IMR-90 (cell line): ENCODE data around the gene PPP3CB. TPM values are rescaled to one million over a fixed set of nuclear protein-coding genes. Genes with fewer than 3 reads are reported as not detected.

ENCODE experiments used
- ATAC-seq: fragments of 200-7000 bp; cut with Tn5 transposase; 2 replicates; pipeline ENCODE4 v1.9.1; 2020; ENCODE audit warnings: low read depth, mild to moderate bottlenecking, moderate library complexity
- BruUV-seq: library from RNA; stranded (reverse); fragments of 400-500 nt; replicated peaks from 2 replicates; lab custom pipeline; 2021; lab: Mats Ljungman, UMichigan
- CTCF ChIA-PET: fragments of 300-600 bp; formaldehyde crosslinking; extraction: SDS; loops from one replicate; lab custom pipeline; 2021; ENCODE audit warnings: antibody characterized with exemption; lab: Yijun Ruan, JAX
- POLR2A ChIA-PET: fragments of 300-600 bp; sonication (Branson Sonifier 250); formaldehyde crosslinking; loops from one replicate; lab custom pipeline; 2022; ENCODE audit warnings: antibody characterized with exemption; ENCODE audit not compliant: unreplicated experiment; lab: Charles Lee
- DNase-seq: peaks from one replicate; pipeline ENCODE4 v3.0.0; 2013
- H2AFZ ChIP-seq: replicated peaks from 2 replicates; pipeline ENCODE3; 2013; ENCODE audit warnings: low read length, mild to moderate bottlenecking; ENCODE audit not compliant: poor library complexity
- H2AK5ac ChIP-seq: 2 replicates; pipeline ENCODE4 v1.6.1; 2013; ENCODE audit warnings: low read depth, low read length, inconsistent platforms
- H2AK9ac ChIP-seq: replicated peaks from 2 replicates; pipeline ENCODE3; 2013; ENCODE audit warnings: mild to moderate bottlenecking, low read depth, low read length, moderate library complexity; ENCODE audit not compliant: poor library complexity
- H2BK120ac ChIP-seq: 2 replicates; pipeline ENCODE4 v1.6.1; 2013; ENCODE audit warnings: low read depth, low read length, inconsistent platforms
- H2BK15ac ChIP-seq: 3 replicates; pipeline ENCODE4 v1.6.1; 2013; ENCODE audit warnings: low read depth, low read length, inconsistent platforms
- H2BK20ac ChIP-seq: 2 replicates; pipeline ENCODE4 v1.6.1; 2013; ENCODE audit warnings: low read depth, mild to moderate bottlenecking, inconsistent platforms, low read length, moderate library complexity
- H2BK5ac ChIP-seq: 2 replicates; pipeline ENCODE4 v1.6.1; 2013; ENCODE audit warnings: mild to moderate bottlenecking, low read depth, low read length, inconsistent platforms; ENCODE audit not compliant: poor library complexity, severe bottlenecking
- H3K14ac ChIP-seq: replicated peaks from 2 replicates; pipeline ENCODE4 v1.6.1; 2013; ENCODE audit warnings: low read depth, low read length, inconsistent platforms
- H3K18ac ChIP-seq: 2 replicates; pipeline ENCODE4 v1.6.1; 2013; ENCODE audit warnings: low read depth, low read length, control low read depth
- H3K23ac ChIP-seq: 2 replicates; pipeline ENCODE4 v1.6.1; 2013; ENCODE audit warnings: low read depth, low read length, inconsistent platforms
- H3K27ac ChIP-seq: 2 replicates; pipeline ENCODE4 v1.5.1; 2013; ENCODE audit warnings: mild to moderate bottlenecking, control low read depth, low read length; ENCODE audit not compliant: insufficient read depth
- H3K27me3 ChIP-seq: 2 replicates; pipeline ENCODE4 v1.6.1; 2013; ENCODE audit warnings: low read length; ENCODE audit not compliant: control insufficient read depth, insufficient read depth
- H3K36me3 ChIP-seq: 2 replicates; pipeline ENCODE4 v1.6.1; 2013; ENCODE audit warnings: low read length, mixed read lengths; ENCODE audit not compliant: control insufficient read depth, insufficient read depth
- H3K4ac ChIP-seq: 2 replicates; pipeline ENCODE4 v1.6.1; 2013; ENCODE audit warnings: low read depth, low read length, inconsistent platforms
- H3K4me1 ChIP-seq: 2 replicates; pipeline ENCODE4 v1.6.1; 2013; ENCODE audit warnings: low read length, mixed read lengths; ENCODE audit not compliant: control insufficient read depth, insufficient read depth
- H3K4me2 ChIP-seq: 2 replicates; pipeline ENCODE4 v1.6.1; 2013; ENCODE audit warnings: low read depth, mild to moderate bottlenecking, control low read depth, low read length, moderate library complexity
- H3K4me3 ChIP-seq: 2 replicates; pipeline ENCODE4 v1.5.1; 2013; ENCODE audit warnings: low read depth, mild to moderate bottlenecking, control low read depth, low read length, moderate library complexity; ENCODE audit not compliant: insufficient read depth
- H3K56ac ChIP-seq: 2 replicates; pipeline ENCODE4 v1.6.1; 2013; ENCODE audit warnings: low read length, inconsistent platforms; ENCODE audit not compliant: insufficient read depth; ENCODE audit errors: extremely low read depth
- H3K79me1 ChIP-seq, 2 experiments: 2 replicates each; pipeline ENCODE4 v1.6.1; 2013; ENCODE audit warnings: low read length in 2 of 2, inconsistent platforms in 1 of 2, low read depth in 1 of 2
- H3K9ac ChIP-seq: 2 replicates; pipeline ENCODE4 v1.6.1; 2013; ENCODE audit warnings: low read depth, low read length, control low read depth
- H3K9me1 ChIP-seq: 2 replicates; pipeline ENCODE4 v1.6.1; 2013; ENCODE audit warnings: low read length, inconsistent platforms; ENCODE audit not compliant: insufficient read depth
- H3K9me3 ChIP-seq: 2 replicates; pipeline ENCODE4 v1.6.1; 2013; ENCODE audit warnings: low read length; ENCODE audit not compliant: control insufficient read depth, insufficient read depth
- H4K20me1 ChIP-seq: 2 replicates; pipeline ENCODE4 v1.6.1; 2013; ENCODE audit warnings: low read length, inconsistent platforms; ENCODE audit not compliant: insufficient read depth
- H4K5ac ChIP-seq: 2 replicates; pipeline ENCODE4 v1.6.1; 2013; ENCODE audit warnings: mild to moderate bottlenecking, low read depth, low read length, control low read depth
- H4K8ac ChIP-seq, 2 experiments: 2 replicates each; pipeline ENCODE4 v1.6.1; 2013; ENCODE audit warnings: low read depth in 2 of 2, low read length in 2 of 2, control low read depth in 1 of 2, inconsistent platforms in 1 of 2
- H4K91ac ChIP-seq: 2 replicates; pipeline ENCODE4 v1.6.1; 2013; ENCODE audit warnings: low read depth, low read length, inconsistent platforms; ENCODE audit not compliant: insufficient read depth
- CTCF ChIP-seq: conservative IDR thresholded peaks from 2 replicates; pipeline ENCODE4 v1.5.1; 2012; ENCODE audit warnings: mild to moderate bottlenecking, low read depth, low read length, improper control_type of control experiment
- FOS ChIP-seq: fragments of 150-350 bp; IDR thresholded peaks from 2 replicates; pipeline ENCODE4 v1.6.1; 2016; ENCODE audit warnings: low read depth, low read length
- WGBS, 2 experiments: methylation state at CpG; one replicate each; pipeline versions ENCODE4 v1.1.5 to v1.1.7; 2013; ENCODE audit warnings: missing lambda C conversion rate in 2 of 2; ENCODE audit not compliant: insufficient read length in 1 of 2; ENCODE audit errors: extremely low coverage in 2 of 2; 5-methylcytosine and 5-hydroxymethylcytosine counted together
- dilution Hi-C: fragments of 300-500 bp; cut with HindIII; formaldehyde crosslinking; loops from one replicate; pipeline ENCODE4 v1.14.3; 2018; ENCODE audit warnings: low sequenced_read_pairs; ENCODE audit not compliant: unreplicated experiment
- in situ Hi-C: fragments of 300-500 bp; cut with MboI; formaldehyde crosslinking; loops from 3 replicates; pipeline ENCODE4 v1.14.3; 2019; ENCODE audit warnings: low sequenced_read_pairs, inconsistent platforms, mixed read lengths
- intact Hi-C: fragments of 100-400 bp; cut with micrococcal nuclease; formaldehyde crosslinking; loops from 2 replicates; pipeline ENCODE4 v1.10.0; 2022
- polyA plus RNA-seq, 3 experiments: library from polyadenylated mRNA; depleted of rRNA; stranded (reverse); fragments of >200 nt; gene quantifications; 2 replicates each; pipeline ENCODE4 v1.2.3, GENCODE V29; 2012; ENCODE audit warnings: low replicate concordance in 1 of 3
- total RNA-seq: library from RNA; depleted of rRNA; stranded (reverse); fragments of >200 nt; gene quantifications from 2 replicates; pipeline ENCODE4 v1.2.3, GENCODE V29; 2012
- TF ChIP-seq, protein P1 (sequence below): fragments of 150-350 bp; IDR thresholded peaks from 2 replicates; pipeline ENCODE4 v1.6.1; 2016; ENCODE audit warnings: low read depth, mild to moderate bottlenecking, low read length, moderate library complexity, borderline replicate concordance

PPP3CB gene
- total and polyA plus RNA-seq, 2 of the 4 experiments (the other 2 are of a cell fraction): 22.9 to 36.4 TPM

DNA sequence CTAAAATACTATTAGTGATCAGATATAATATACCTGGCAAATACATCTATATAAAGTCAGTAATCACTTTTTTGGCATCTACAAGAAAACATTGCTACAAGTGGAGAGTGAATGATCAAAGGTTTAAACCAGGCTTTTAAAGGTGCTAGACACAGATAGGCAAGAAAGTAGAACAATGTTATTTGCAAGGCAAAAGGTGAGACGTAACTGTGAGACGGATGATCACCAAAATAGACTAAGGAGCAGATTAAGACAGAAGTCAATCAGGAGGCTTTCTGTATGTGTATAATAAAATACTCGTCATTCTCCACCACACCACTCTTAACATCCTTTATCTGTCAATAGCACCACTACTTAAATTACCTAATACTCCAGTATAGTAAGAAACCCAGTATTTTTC, 90.3 kb downstream of the PPP3CB start:
- no peaks in the 10 kb centered on the region for H3K4me1 ChIP-seq
- H4K5ac ChIP-seq: no peak overlapping the region
- no peak overlapping the region for H2BK20ac ChIP-seq
- no peak overlapping the region for H2AK5ac ChIP-seq
- intact Hi-C loops: no loop called here
- H2BK120ac ChIP-seq: no peak overlapping the region
- H3K36me3 ChIP-seq: no peaks in the 10 kb centered on the region; the same call in 1 of the 2 replicates
- dilution Hi-C loops: no loop called here
- peaks cover 6% of the 10 kb centered on the region for H3K9me1 ChIP-seq
- in situ Hi-C loops: no loop called here
- no peak overlapping the region for H2AK9ac ChIP-seq
- peaks cover 18 to 61% of the 10 kb centered on the region in 2 experiments for H3K79me1 ChIP-seq
- no peak overlapping the region for H3K4me2 ChIP-seq
- H2BK15ac ChIP-seq: no peak overlapping the region
- DNase-seq (no peak), ATAC-seq (no peak)
- no peak overlapping the region for H4K91ac ChIP-seq
- H4K8ac ChIP-seq: no peak overlapping the region
- H3K56ac ChIP-seq: no peak overlapping the region
- no peak overlapping the region for H3K4me3 ChIP-seq
- H3K14ac ChIP-seq: no peak overlapping the region
- no peak overlapping the region for H2AFZ ChIP-seq
- POLR2A ChIA-PET: interaction anchor here (0.6 kb wide), 1 partner anchor 362 kb away, joined by 4 read pairs; no protein-coding TSS in a partner anchor
- no peak overlapping the region for H3K9ac ChIP-seq
- H3K27ac ChIP-seq: no peak overlapping the region
- H3K4ac ChIP-seq: no peak overlapping the region
- no peaks in the 10 kb centered on the region for H3K9me3 ChIP-seq
- no peak overlapping the region for H3K23ac ChIP-seq
- peaks cover 32% of the 10 kb centered on the region for H4K20me1 ChIP-seq
- no CpG with 5 or more reads among the region's 3 CpGs for WGBS, 2 experiments
- TF ChIP-seq CTCF: no peak
- TF ChIP-seq FOS: no peak
- TF ChIP-seq, protein P1, sequence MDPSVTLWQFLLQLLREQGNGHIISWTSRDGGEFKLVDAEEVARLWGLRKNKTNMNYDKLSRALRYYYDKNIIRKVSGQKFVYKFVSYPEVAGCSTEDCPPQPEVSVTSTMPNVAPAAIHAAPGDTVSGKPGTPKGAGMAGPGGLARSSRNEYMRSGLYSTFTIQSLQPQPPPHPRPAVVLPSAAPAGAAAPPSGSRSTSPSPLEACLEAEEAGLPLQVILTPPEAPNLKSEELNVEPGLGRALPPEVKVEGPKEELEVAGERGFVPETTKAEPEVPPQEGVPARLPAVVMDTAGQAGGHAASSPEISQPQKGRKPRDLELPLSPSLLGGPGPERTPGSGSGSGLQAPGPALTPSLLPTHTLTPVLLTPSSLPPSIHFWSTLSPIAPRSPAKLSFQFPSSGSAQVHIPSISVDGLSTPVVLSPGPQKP: no peak
- no peaks in the 10 kb centered on the region for H3K27me3 ChIP-seq
- no peak overlapping the region for H2BK5ac ChIP-seq
- H3K18ac ChIP-seq: no peak overlapping the region
- CTCF ChIA-PET: no interaction called here
- BruUV-seq: no TSS peak
